ENCODE data around the gene OR6V1.

- TF ChIP-seq TEAD4 (CRISPR knock-in tag; IDR thresholded peaks at IDR 0.05), result no peak
- TF ChIP-seq CTCF (IDR thresholded peaks at IDR 0.05), result no peak
- no peak for TF ChIP-seq CREB1 (CRISPR knock-in tag; IDR thresholded peaks at IDR 0.05)
- no peak for TF ChIP-seq E2F1 (CRISPR knock-in tag; IDR thresholded peaks at IDR 0.05)
- TF ChIP-seq IRF1 (CRISPR knock-in tag; IDR thresholded peaks at IDR 0.05), result no peak
- no peak for TF ChIP-seq FOXP4 (CRISPR knock-in tag; IDR thresholded peaks at IDR 0.05)
- TF ChIP-seq CBFB (CRISPR knock-in tag; IDR thresholded peaks at IDR 0.05; ENCODE audit: low read depth), result no peak
- no peak for TF ChIP-seq TEAD1 (CRISPR knock-in tag; IDR thresholded peaks at IDR 0.05)
These were observed 33.2 kb upstream of the OR6V1 start for GRCh38 chr7:143018931-143019330.
